HG03469 (cell line): Measurements from ENCODE around the gene MGRN1.

Experiments used
- ATAC-seq: cut with Tn5 transposase; IDR thresholded peaks from one replicate; pipeline ENCODE4 v1.9.1; 2021; ENCODE audit warnings: mild to moderate bottlenecking, moderate library complexity, moderate number of reproducible peaks; ENCODE audit not compliant: unreplicated experiment

The MGRN1 gene

GRCh38 chr16:4695473-4696171 lies 71.0 kb downstream of the MGRN1 start:
- no peak for ATAC-seq

GRCh38 chr16:4696172-4696904 lies 71.7 kb downstream of the MGRN1 start:
- no peak for ATAC-seq

DNA sequence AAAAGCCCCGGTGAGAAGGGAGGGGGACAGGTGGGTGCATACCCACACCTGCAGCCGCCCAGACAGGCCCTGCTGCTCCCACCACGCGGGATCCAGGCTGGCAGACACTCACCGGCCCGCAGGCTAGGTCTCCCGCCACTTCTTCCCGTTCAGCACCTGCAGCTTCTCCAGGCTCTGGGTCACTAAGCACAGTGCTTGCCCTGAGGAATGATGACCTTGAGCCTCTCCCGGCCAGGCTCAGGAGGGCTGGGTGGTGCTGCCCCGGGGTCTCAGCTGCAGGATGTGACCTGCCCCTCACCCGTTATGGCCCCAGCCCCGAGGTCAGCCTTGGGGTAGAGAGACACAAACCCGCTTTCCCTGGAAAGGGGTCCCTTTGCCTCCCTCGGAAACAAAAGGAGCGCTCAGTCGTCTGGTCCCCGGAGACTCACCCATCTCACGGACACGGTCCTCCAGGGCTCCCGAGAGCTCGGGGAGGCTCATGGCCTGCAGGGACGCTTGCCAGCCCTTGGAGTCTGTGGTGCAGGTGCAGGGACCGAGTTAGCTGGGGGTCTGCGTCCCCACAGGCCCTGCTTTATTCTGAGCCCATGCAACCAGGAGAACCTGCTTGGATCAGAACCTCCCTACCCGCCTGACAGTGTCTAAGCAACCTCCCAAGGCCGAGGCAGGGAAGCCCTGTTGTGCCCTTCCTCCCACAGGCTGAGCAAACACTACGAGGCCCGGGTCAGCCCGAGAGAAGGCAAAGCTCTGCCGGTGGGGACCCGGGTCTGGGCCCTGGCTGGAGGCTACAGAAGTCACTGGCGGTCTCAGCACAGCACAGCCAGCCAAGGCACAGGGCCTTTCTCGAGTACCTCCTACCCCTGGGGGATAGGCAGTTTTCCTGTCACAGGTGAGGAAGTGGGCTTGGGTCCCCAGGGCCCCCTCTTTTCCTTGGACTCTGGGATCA lies 72.5 kb downstream of the MGRN1 start:
- ATAC-seq = no peak

DNA sequence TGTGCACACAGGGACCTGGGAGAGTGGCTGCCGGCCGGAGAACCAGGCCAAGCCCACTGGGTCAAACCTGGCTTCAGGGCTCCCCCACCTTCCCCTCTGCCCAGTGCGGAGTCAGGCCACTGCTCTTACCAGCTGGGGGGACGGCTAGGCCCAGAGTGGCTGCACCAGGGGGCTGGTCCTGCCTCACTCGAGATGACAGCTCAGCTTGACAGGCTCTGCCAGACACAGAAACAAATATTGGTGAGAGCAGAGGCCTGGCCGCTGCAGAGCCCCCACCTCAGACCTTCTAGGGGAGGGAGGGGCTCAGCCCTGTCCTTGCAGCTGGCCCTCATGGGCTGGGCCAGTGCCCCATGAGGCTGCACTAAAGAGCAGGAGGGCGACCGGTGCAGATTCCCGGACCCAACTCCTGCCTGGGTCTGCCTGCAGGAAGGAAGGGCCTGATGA lies 73.2 kb downstream of the MGRN1 start:
- no peak for ATAC-seq

GRCh38 chr16:4698321-4699045 lies 73.9 kb downstream of the MGRN1 start:
- ATAC-seq = no peak

DNA sequence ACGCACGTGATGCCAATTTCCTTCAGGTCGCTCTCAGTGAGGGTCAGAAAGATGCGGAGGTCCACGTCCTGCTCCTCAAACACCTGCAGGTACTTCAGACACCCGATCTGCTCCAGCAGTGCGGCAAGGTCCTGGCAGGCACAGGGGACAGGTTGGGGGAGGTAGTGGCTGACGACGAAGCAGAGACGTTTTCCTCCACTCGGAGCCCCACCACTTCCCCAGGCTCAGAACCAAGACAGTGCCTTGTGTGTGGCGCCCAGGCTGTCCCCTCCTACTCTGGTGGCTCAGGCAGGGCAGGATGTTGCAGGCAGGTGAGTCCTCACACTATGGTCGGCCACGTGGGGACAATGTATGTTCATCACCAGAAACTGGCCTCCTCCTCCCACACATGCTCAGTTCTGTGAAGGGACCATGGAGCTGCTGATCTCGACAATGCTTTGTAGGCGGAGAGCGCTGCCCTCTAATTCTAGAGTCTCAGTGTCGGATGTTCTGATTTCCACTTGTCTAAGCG lies 74.5 kb downstream of the MGRN1 start:
- ATAC-seq = no peak

- ATAC-seq = no peak
These were observed 75.9 kb downstream of the MGRN1 start for GRCh38 chr16:4700380-4700996.

DNA sequence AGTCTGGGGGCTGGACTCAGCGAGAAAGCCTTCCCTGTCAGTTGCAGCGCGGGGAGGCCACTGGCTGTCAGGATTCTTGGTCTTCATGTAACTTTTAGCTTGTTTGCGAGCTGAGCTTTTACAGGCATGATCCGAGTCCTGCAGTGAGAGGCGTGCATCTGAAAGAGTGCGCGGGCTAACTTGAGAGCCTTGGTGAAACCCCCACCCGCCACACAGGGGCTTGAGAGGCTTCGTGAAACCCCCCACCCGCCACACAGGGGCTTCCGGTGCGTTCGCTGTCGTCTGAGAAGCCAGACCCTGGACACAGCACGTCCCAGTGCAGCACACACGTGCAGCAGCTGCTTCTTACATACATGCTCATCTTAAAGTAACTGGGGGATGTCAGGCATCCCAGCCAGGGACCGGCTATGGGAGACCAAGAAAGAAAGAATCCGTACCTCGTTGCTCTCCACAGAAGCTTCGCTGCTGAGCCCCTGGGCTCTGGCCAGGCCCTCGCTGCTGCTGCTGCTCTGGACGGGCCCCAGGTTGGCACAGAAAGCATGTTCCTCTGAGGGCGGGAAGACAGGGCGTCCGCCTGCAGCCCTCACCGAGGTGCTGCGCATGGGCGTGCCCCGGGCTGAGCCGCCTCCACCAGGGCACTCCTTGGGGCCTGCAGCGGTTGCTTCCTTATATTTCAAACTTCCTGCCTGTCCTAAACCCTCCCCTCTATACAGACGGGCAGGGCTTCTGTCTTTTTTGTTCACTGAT lies 76.5 kb downstream of the MGRN1 start:
- ATAC-seq = no peak

DNA sequence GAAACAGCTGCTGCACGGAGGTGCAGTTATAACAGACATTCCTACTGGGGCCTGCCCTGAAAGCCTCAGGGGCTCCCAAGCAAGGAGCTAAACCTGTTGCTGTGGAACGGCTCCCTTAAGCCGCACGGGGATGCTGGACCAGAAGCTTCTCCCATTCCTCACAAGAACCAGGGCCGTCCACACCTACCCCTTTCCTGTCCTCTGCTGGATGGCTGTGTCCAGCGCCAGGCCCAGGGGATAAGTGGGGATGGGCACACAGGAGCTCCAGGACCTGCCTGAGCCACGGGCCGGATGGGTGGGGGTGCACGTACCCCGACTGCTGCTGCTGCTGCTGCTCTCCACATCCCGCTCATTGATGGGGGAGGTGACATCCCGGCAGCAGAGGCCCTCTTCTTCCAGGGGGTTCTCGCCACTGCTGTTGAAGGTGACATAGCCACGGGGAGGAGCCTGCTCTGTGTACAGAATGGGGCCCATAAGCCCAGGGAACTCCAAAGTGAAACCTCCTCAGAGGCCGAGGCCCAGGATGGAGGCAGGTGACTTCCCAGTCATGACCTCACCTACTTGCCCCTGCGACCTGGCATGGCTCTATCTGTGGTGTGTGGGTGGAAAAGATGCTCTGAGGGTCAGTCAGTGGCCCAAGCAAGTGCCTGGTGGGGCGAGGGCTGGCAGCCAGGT lies 77.3 kb downstream of the MGRN1 start:
- no peak for ATAC-seq

DNA sequence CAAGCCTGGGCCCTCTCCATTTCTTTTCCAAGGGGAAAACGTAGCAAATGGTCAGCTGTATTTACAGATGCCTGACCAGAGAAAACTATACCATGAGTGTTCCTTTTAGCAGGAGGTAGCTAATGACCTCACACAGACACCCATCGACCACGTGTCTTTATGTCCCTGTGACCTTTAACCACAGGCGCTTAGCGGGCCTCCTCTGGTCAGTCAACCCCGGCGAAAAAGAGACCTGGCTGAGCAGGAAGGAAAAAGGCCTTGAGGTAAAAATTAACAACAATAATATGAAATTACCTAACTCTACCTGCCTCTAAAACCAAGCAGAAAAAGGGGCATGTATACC lies 77.8 kb downstream of the MGRN1 start:
- no peak for ATAC-seq

DNA sequence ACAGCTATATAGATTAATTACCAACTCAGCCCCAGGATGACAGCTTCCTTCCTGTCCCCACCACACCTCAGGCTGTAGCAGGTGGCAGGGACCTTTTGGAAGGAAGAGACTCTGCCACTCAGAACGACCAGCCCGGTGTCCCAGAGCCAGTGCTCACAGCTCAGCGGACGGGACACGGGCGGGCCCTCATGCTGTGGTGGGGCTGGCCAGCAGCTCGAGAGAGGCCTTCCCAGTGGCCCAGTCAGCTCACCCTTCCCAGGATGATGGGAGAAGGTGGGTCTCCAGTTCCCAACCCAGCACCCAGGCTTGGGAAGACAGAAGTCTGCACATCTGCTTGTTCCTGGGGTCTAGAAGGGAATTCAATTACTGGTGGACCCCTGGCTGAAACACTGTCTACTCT lies 79.3 kb downstream of the MGRN1 start:
- ATAC-seq = no peak

- no peak for ATAC-seq
These were observed 79.9 kb downstream of the MGRN1 start for GRCh38 chr16:4704491-4704890.

GRCh38 chr16:4704913-4705312 lies 80.3 kb downstream of the MGRN1 start:
- ATAC-seq = no peak

GRCh38 chr16:4706871-4707270 lies 82.2 kb downstream of the MGRN1 start:
- no peak for ATAC-seq

DNA sequence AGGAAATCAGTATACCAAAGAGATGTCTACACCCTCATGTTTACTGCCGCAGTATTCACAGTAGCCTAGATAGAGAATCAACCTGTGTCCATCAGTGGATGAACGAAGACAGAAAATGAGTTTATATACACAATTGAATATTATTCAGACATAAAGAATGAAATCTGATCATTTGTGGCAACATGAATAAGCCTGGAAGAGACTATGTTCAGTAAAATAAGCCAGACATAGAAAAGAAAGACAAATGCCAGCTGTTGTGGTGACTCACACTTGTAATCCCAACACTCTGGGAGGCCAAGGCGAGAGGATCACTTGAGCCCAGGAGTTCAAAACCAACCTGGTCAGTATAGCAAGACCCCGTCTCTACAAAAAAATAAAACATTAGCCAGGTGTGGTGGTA lies 84.9 kb downstream of the MGRN1 start:
- no peak for ATAC-seq

GRCh38 chr16:4713663-4714501 lies 89.3 kb downstream of the MGRN1 start:
- ATAC-seq = no peak

DNA sequence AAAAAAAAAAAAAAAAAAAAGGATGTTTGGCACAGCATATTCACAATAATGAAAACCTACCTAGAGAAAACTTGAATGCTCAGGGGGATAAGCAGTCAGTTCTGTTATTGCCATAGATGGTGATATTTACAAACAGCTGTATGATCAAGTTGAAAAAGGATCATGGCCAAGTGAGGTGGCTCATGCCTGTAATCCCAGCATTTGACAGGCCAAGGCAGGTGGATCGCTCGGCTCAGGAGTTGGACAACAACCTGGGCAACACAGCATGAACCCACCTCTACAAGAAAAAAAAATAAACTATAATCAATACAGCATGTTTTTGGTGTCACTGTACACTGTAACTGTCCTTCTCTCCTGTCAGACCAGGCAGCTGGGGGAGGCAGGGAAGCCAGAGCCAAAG lies 90.4 kb downstream of the MGRN1 start:
- no peak for ATAC-seq

- no peak for ATAC-seq
These were observed 93.8 kb downstream of the MGRN1 start for GRCh38 chr16:4718466-4718865.
